GM18498 (cell line): ENCODE measurements around the gene PDGFRA.

Source experiments
- ATAC-seq: cut with Tn5 transposase; IDR thresholded peaks from one replicate; pipeline ENCODE4 v1.9.1; 2021; ENCODE audit warnings: mild to moderate bottlenecking, moderate library complexity; ENCODE audit not compliant: unreplicated experiment

The PDGFRA gene

GRCh38 chr4:54228961-54229501, at the start of gene PDGFRA:
Gene PDGFRA, plus strand, starts transcription at chr4:54229293. Its CDS starts 29,476 bp downstream, at chr4:54258769.
- no peak for ATAC-seq

- ATAC-seq, result no peak
Observed at GRCh38 chr4:54184581-54184980, 44.5 kb upstream of the PDGFRA start.

- ATAC-seq, result no peak
Observed at GRCh38 chr4:54185044-54185780, 43.9 kb upstream of the PDGFRA start.

GRCh38 chr4:54185866-54186265, 43.2 kb upstream of the PDGFRA start:
- no peak for ATAC-seq

- ATAC-seq, result no peak
Observed at GRCh38 chr4:54186371-54186770, 42.7 kb upstream of the PDGFRA start.

- no peak for ATAC-seq
Observed at GRCh38 chr4:54187148-54187547, 41.9 kb upstream of the PDGFRA start.

- no peak for ATAC-seq
Observed at GRCh38 chr4:54189140-54189539, 40.0 kb upstream of the PDGFRA start.

- no peak for ATAC-seq
Observed at GRCh38 chr4:54192811-54193210, 36.3 kb upstream of the PDGFRA start.

- no peak for ATAC-seq
Observed at GRCh38 chr4:54197926-54198325, 31.2 kb upstream of the PDGFRA start.

GRCh38 chr4:54199919-54200318, 29.2 kb upstream of the PDGFRA start:
- ATAC-seq, result no peak

GRCh38 chr4:54209617-54210016, 19.5 kb upstream of the PDGFRA start:
- no peak for ATAC-seq

GRCh38 chr4:54213001-54213400, 16.1 kb upstream of the PDGFRA start:
- no peak for ATAC-seq

GRCh38 chr4:54213761-54214160, 15.3 kb upstream of the PDGFRA start:
- no peak for ATAC-seq

- ATAC-seq, result no peak
Observed at GRCh38 chr4:54215379-54216077, 13.6 kb upstream of the PDGFRA start.

- no peak for ATAC-seq
Observed at GRCh38 chr4:54217642-54218495, 11.2 kb upstream of the PDGFRA start.

- no peak for ATAC-seq
Observed at GRCh38 chr4:54218736-54219135, 10.4 kb upstream of the PDGFRA start.

GRCh38 chr4:54224996-54225597, 4.0 kb upstream of the PDGFRA start:
- no peak for ATAC-seq

- ATAC-seq, result no peak
Observed at GRCh38 chr4:54225598-54226403, 3.3 kb upstream of the PDGFRA start.

- ATAC-seq, result no peak
Observed at GRCh38 chr4:54226404-54227255, 2.5 kb upstream of the PDGFRA start.
